K562 (cell line): ENCODE measurements around the gene KCNH2. TPM values are rescaled to one million over a fixed set of nuclear protein-coding genes. Genes with fewer than 3 reads are reported as not detected.
A peak's percentile ranks its signal among the peaks of the same experiment; 100 is the strongest.

Experiments used
- ARHGAP35 ChIP-seq: fragments of 450-650 bp; IDR thresholded peaks from 2 replicates; pipeline ENCODE4 v1.6.1; 2018; ENCODE audit not compliant: partially characterized antibody
- ATF1 ChIP-seq, 2 experiments: fragments of 450-650 bp in 1 of 2; IDR thresholded peaks; 2 replicates each; pipeline ENCODE4 v1.6.1; 2016; ENCODE audit warnings: missing compliant biosample characterization in 1 of 2, missing genetic modification characterization in 1 of 2
- KLF6 ChIP-seq: fragments of 250-450 bp; sonication (Bioruptor Pico); IDR thresholded peaks from 2 replicates; pipeline ENCODE4 v1.4.0; 2020; ENCODE audit warnings: mild to moderate bottlenecking, moderate library complexity, borderline replicate concordance
- NEUROD1 ChIP-seq: fragments of 150-350 bp; IDR thresholded peaks from 2 replicates; pipeline ENCODE4 v1.6.1; 2014; ENCODE audit warnings: borderline replicate concordance, low read length, low read depth; ENCODE audit not compliant: partially characterized antibody
- POU5F1 ChIP-seq: fragments of 150-350 bp; IDR thresholded peaks from 2 replicates; pipeline ENCODE4 v1.6.1; 2014; ENCODE audit warnings: borderline replicate concordance, low read length, low read depth, mild to moderate bottlenecking; ENCODE audit not compliant: partially characterized antibody
- TARDBP ChIP-seq: fragments of 450-650 bp; IDR thresholded peaks from 2 replicates; pipeline ENCODE4 v1.6.1; 2016
- THAP7 ChIP-seq: fragments of 250-450 bp; sonication (Bioruptor Pico); IDR thresholded peaks from 2 replicates; pipeline ENCODE4 v1.5.0; 2021
- USF2 ChIP-seq: sonication (generic); formaldehyde crosslinking; IDR thresholded peaks from 2 replicates; pipeline ENCODE4 v1.5.0; 2020; ENCODE audit warnings: missing genetic modification reagents
- YBX1 ChIP-seq: fragments of 450-650 bp; IDR thresholded peaks from 2 replicates; pipeline ENCODE4 v1.7.1; 2016; ENCODE audit warnings: mild to moderate bottlenecking
- ZBTB1 ChIP-seq: sonication (generic); formaldehyde crosslinking; IDR thresholded peaks from 2 replicates; pipeline ENCODE4 v1.8.1; 2023; ENCODE audit warnings: missing genetic modification reagents, low read depth, mild to moderate bottlenecking, borderline replicate concordance
- ZNF140 ChIP-seq: fragments of 250-450 bp; sonication (Bioruptor Pico); IDR thresholded peaks from 2 replicates; pipeline ENCODE4 v1.8.0; 2021; ENCODE audit warnings: moderate library complexity, mild to moderate bottlenecking, inconsistent platforms
- polyA plus RNA-seq, 8 experiments: library from polyadenylated mRNA; depleted of rRNA in 4 of 8; stranded (reverse) in 5 of 8; unstranded in 3 of 8; fragments of >200 nt; fragmentation: Nextera tagmentation in 2 of 8; fragmentation: Illumina TruSeq in 1 of 8; extraction: Ambion mirVana in 2 of 8; extraction: Trizol in 1 of 8; gene quantifications; 2 replicates each; pipeline versions ENCODE4 v1.2.1 to v1.2.3, GENCODE V29; 2011 to 2014; ENCODE audit warnings: inconsistent platforms in 1 of 8, missing spikeins in 1 of 8
- total RNA-seq, 7 experiments: library from RNA; depleted of rRNA in 6 of 7; stranded (reverse); fragments of >200 nt in 6 of 7; fragmentation: Illumina TruSeq in 2 of 7; extraction: Trizol in 2 of 7; gene quantifications; 2 replicates each; pipeline versions ENCODE4 v1.2.1 to v1.2.3, GENCODE V29; 2011 to 2021; ENCODE audit warnings: low replicate concordance in 1 of 7
- TF ChIP-seq, protein P1 (sequence below), 2 experiments: fragments of 450-650 bp; IDR thresholded peaks; 2 replicates each; pipeline ENCODE4 v1.6.1; 2016; ENCODE audit warnings: mild to moderate bottlenecking in 2 of 2, borderline replicate concordance in 1 of 2, low read depth in 1 of 2, moderate library complexity in 1 of 2
- TF ChIP-seq, protein P2 (sequence below): fragments of 450-650 bp; IDR thresholded peaks from 2 replicates; pipeline ENCODE4 v1.6.1; 2017; ENCODE audit warnings: mild to moderate bottlenecking, moderate library complexity

Gene KCNH2
- total and polyA plus RNA-seq, 9 of the 15 experiments (the other 6 are each of a cell fraction or from before 2014, with no cell fraction given) = 18.1 to 368 (median 218) TPM

- TF ChIP-seq USF2 (CRISPR knock-in tag) = no peak
- TF ChIP-seq POU5F1 = no peak
- peak; percentile 7; the same call in 1 of the 2 replicates for TF ChIP-seq ATF1 (CRISPR knock-in tag; IDR thresholded peaks at IDR 0.05)
- TF ChIP-seq ATF1 (tag; IDR thresholded peaks at IDR 0.05) = peak; percentile 75
- TF ChIP-seq THAP7 (CRISPR knock-in tag) = peak; percentile 16; the same call in 1 of the 2 replicates
- no peak for TF ChIP-seq NEUROD1
- no peak; the same call in none of the 2 replicates for TF ChIP-seq TARDBP
- no peak for TF ChIP-seq YBX1
- TF ChIP-seq ZNF140 (CRISPR knock-in tag) = no peak
- no peak for TF ChIP-seq KLF6 (CRISPR knock-in tag)
- TF ChIP-seq, protein P1, sequence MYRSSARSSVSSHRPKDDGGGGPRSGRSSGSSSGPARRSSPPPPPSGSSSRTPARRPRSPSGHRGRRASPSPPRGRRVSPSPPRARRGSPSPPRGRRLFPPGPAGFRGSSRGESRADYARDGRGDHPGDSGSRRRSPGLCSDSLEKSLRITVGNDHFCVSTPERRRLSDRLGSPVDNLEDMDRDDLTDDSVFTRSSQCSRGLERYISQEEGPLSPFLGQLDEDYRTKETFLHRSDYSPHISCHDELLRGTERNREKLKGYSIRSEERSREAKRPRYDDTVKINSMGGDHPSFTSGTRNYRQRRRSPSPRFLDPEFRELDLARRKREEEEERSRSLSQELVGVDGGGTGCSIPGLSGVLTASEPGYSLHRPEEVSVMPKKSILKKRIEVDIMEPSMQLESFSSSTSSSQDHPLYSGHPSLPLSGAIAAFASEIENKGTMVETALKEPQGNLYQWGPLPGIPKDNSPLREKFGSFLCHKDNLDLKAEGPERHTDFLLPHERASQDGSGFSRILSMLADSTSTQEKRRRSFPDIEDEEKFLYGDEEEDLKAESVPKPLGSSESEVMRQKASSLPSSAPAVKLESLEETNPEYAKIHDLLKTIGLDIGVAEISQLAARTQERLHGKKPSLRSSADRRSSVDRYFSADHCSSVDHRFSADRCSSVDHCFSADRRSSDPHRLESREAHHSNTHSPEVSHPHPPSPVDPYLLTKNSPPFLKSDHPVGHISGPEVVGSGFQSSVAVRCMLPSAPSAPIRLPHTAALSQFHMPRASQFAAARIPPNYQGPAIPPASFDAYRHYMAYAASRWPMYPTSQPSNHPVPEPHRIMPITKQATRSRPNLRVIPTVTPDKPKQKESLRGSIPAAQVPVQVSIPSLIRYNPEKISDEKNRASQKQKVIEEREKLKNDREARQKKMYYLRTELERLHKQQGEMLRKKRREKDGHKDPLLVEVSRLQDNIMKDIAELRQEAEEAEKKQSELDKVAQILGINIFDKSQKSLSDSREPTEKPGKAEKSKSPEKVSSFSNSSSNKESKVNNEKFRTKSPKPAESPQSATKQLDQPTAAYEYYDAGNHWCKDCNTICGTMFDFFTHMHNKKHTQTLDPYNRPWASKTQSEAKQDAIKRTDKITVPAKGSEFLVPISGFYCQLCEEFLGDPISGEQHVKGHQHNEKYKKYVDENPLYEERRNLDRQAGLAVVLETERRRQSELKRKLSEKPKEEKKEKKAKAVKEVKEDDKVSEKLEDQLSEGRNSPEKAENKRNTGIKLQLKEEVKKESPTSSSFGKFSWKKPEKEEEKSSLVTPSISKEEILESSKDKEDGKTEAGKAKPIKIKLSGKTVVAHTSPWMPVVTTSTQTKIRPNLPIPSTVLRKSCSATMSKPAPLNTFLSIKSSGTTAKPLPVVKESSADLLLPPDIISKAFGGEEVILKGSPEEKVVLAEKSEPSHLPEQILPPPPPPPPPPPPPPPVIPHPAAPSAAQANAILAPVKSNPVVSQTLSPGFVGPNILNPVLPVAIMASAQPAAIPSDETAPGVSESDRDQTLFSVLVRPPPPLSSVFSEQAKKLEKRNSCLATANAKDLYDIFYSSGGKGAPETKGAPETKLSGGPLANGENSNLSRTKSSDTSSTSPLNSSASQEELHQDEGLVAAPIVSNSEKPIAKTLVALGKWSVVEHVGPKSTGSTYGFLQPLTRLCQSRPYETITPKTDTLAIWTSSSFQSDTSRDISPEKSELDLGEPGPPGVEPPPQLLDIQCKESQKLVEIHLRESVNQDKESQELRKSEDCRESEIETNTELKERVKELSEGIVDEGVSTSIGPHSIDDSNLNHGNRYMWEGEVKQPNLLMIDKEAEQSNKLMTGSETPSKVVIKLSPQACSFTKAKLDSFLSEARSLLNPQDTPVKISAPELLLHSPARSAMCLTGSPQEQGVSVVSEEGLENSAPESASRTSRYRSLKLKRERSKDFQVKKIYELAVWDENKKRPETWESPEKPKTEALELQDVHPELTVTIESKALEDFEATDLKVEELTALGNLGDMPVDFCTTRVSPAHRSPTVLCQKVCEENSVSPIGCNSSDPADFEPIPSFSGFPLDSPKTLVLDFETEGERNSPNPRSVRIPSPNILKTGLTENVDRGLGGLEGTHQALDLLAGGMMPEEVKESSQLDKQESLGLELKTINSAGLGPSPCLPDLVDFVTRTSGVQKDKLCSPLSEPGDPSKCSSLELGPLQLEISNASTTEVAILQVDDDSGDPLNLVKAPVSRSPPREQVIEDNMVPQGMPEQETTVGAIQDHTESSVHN (IDR thresholded peaks at IDR 0.05; ENCODE audit: borderline replicate concordance in 1 of 2, low read depth in 1 of 2) = no peak
- peak; percentile 71 for TF ChIP-seq ZBTB1 (CRISPR knock-in tag)
- TF ChIP-seq, protein P2, sequence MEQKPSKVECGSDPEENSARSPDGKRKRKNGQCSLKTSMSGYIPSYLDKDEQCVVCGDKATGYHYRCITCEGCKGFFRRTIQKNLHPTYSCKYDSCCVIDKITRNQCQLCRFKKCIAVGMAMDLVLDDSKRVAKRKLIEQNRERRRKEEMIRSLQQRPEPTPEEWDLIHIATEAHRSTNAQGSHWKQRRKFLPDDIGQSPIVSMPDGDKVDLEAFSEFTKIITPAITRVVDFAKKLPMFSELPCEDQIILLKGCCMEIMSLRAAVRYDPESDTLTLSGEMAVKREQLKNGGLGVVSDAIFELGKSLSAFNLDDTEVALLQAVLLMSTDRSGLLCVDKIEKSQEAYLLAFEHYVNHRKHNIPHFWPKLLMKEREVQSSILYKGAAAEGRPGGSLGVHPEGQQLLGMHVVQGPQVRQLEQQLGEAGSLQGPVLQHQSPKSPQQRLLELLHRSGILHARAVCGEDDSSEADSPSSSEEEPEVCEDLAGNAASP = no peak
- TF ChIP-seq ARHGAP35 = peak; percentile 45
Measured at GRCh38 chr7:150974468-150975391, 3.4 kb downstream of the KCNH2 start (continued).
